Muscle layer of duodenum (tissue), 2 donors: ENCODE results near the gene MAN2A2.
"Not testable (repeated sequence)": the region's sequence is repeated elsewhere in the genome, so short reads cannot be mapped to it uniquely, and the experiment has no call there.

Source experiments
- H3K27ac ChIP-seq: one replicate; pipeline ENCODE4 v1.7.0; 2013; ENCODE audit warnings: mild to moderate bottlenecking, low read length
- H3K27me3 ChIP-seq: one replicate; pipeline ENCODE4 v1.7.0; 2013; ENCODE audit warnings: low read depth, mild to moderate bottlenecking, control low read depth, low read length
- H3K36me3 ChIP-seq, 2 donors: one replicate each; pipeline ENCODE4 v1.7.0; 2013; ENCODE audit warnings: low read length in 2 of 2, control low read depth in 1 of 2, mild to moderate bottlenecking in 1 of 2; ENCODE audit not compliant: insufficient read depth in 2 of 2, control insufficient read depth in 1 of 2
- H3K4me1 ChIP-seq, 2 donors: one replicate each; pipeline ENCODE4 v1.7.0; 2013; ENCODE audit warnings: low read length in 2 of 2, mild to moderate bottlenecking in 2 of 2, control low read depth in 1 of 2, moderate library complexity in 1 of 2; ENCODE audit not compliant: insufficient read depth in 2 of 2, control insufficient read depth in 1 of 2
- H3K4me3 ChIP-seq, 2 donors: one replicate each; pipeline ENCODE4 v1.7.0; 2013; ENCODE audit warnings: low read length in 2 of 2, low read depth in 1 of 2, mild to moderate bottlenecking in 1 of 2
- H3K9me3 ChIP-seq, 2 donors: one replicate each; pipeline ENCODE4 v1.7.0; 2013; ENCODE audit warnings: low read length in 2 of 2, control low read depth in 1 of 2, mild to moderate bottlenecking in 1 of 2; ENCODE audit not compliant: control insufficient read depth in 1 of 2
- donor health status: healthy.

MAN2A2 gene

DNA sequence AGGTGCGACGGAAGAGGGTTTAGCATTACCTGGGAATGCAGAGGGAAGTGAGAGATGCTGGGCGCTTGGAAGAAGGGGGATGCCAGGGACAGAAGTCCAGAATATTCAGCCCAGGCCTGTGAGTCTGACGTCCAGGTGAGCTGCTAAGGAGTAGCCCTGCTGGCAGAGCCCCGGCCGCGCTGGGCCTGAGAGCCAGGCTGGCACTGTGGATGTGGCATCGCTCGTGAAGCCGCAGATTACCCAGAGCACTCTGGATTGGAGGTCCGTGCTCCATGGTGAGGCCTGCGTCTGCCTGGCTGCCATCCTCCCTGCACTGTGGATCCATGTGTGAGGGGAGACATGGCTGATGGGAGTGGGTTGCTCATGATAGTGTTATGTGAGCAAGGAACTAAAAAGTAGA is 14.5 kb downstream of the MAN2A2 start:
- no peak overlapping the region for H3K27ac ChIP-seq
- H3K27me3 ChIP-seq, result no peaks in the 10 kb centered on the region
- H3K4me1 ChIP-seq, result no peaks in the 10 kb centered on the region
- H3K4me3 ChIP-seq, result no peak overlapping the region
- no peaks in the 10 kb centered on the region for H3K9me3 ChIP-seq
- H3K36me3 ChIP-seq, result peaks cover 72 to 88% of the 10 kb centered on the region in 2 donors

- Histone ChIP-seq H3K4me3 (no peak overlapping the region), H3K27ac (no peak overlapping the region), H3K36me3 (peaks cover 66 to 82% of the 10 kb centered on the region in 2 donors), H3K4me1 (no peaks in the 10 kb centered on the region), H3K27me3 (no peaks in the 10 kb centered on the region), H3K9me3 (no peaks in the 10 kb centered on the region)
Observed at GRCh38 chr15:90918034-90918788, 15.1 kb downstream of the MAN2A2 start.

DNA sequence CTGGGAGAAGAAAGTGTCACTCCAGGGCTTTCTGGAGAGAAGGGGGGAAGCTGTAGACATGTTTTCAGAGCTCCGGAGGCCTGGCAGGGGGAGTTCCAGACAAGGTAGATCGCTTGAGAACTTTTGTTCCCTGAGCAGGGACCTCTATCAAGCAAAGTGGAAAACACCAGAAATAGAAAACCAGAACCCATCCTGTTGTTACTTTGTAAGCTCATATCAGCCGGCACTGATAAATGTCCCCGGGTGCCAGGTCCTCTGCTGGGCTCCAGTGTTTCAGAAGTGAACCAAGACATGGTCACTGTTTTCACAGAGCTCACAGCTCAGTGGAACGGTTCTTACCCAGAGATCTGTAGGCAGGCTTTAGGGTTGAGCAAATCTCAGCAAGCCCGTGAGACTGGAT is 15.7 kb downstream of the MAN2A2 start:
- H3K27ac ChIP-seq, result no peak overlapping the region
- no peaks in the 10 kb centered on the region for H3K9me3 ChIP-seq
- no peaks in the 10 kb centered on the region for H3K4me1 ChIP-seq
- peaks cover 60 to 76% of the 10 kb centered on the region in 2 donors for H3K36me3 ChIP-seq
- H3K27me3 ChIP-seq, result no peaks in the 10 kb centered on the region
- no peak overlapping the region for H3K4me3 ChIP-seq

DNA sequence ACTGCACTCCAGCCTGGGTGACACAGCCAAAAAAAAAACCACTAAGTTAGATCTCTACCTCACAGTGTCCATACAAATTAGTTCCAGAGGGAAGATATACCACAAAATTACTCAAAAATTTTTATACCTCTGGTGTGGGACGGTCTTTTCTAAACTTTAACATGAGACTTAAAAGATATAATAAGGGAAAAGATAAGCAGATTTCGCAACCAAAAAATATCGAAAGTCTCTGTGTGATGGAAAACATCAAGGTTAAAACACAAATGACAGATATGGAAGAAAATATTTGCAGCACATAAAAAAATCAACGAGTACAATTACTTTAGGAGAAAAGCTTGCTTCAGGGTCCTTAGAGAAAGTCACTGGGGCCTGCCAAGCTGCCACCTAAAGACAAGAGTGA is 18.8 kb downstream of the MAN2A2 start:
- H3K4me1 ChIP-seq, result no peaks in the 10 kb centered on the region
- H3K27ac ChIP-seq, result no peak overlapping the region
- H3K27me3 ChIP-seq, result no peaks in the 10 kb centered on the region
- H3K36me3 ChIP-seq, result peaks cover 42 to 46% of the 10 kb centered on the region in 2 donors
- no peaks in the 10 kb centered on the region for H3K9me3 ChIP-seq
- no peak overlapping the region for H3K4me3 ChIP-seq

DNA sequence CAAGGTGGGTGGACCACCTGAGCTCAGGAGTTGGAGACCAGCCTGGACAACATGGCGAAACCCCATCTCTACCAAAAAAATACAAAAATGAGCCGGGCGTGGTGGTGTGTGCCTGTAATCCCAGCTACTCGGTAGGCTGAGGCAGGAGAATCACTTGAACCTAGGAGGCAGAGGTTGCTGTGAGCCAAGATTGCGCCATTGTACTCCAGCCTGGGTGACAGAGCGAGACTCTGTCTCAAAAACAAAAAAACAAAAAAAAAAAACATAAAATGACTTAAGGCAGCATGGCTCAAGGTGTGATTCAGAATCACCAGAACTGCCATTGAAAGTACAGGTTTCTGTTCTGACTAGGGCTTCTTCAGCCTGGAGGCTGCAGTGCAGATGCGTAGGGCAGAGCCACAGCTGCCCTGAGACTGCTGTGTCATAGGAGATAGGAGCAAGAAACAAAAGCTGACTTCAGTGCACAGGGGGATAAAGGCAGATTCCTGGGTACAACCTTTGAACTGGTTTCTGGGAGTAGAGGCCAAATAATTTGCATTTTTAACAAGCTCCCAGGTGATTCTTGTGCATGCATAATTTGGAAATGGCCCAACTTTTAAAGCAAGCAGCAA is 19.7 kb downstream of the MAN2A2 start:
- peaks cover 33 to 38% of the 10 kb centered on the region in 2 donors for H3K36me3 ChIP-seq
- H3K27ac ChIP-seq, H3K27me3 ChIP-seq, H3K4me3 ChIP-seq, H3K4me1 ChIP-seq, H3K9me3 ChIP-seq: not testable (repeated sequence)

DNA sequence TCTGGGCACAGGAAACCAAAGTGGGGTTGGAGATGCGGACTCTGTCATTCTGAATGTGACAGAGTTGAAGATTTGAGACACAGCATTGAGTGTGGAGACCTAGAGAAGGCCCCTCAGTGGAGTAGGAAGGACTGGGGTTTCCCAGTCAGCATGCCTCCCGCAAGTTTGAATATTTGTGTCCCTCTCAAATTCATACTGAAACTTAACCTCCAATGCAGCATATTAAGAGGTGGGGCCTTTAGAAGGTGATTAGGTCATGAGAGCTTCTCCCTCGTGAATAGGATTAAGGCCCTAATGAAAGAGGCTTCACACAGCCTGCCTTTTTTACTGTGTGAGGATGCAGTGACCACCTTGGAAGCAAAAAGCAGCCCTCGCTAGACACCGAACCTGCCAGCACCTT is 21.3 kb downstream of the MAN2A2 start:
- no peaks in the 10 kb centered on the region for H3K9me3 ChIP-seq
- H3K4me3 ChIP-seq, result no peak overlapping the region
- H3K27me3 ChIP-seq, result no peaks in the 10 kb centered on the region
- peaks cover 19 to 23% of the 10 kb centered on the region in 2 donors for H3K36me3 ChIP-seq
- peaks cover 0 to 5% of the 10 kb centered on the region in 2 donors for H3K4me1 ChIP-seq
- no peak overlapping the region for H3K27ac ChIP-seq

- not testable (repeated sequence) for H3K36me3 ChIP-seq, H3K27ac ChIP-seq, H3K9me3 ChIP-seq, H3K27me3 ChIP-seq, H3K4me3 ChIP-seq
- peaks cover 4 to 12% of the 10 kb centered on the region in 2 donors for H3K4me1 ChIP-seq
Observed at GRCh38 chr15:90926766-90927165, 23.7 kb downstream of the MAN2A2 start.

- not testable (repeated sequence) for H3K27ac ChIP-seq, H3K4me3 ChIP-seq, H3K27me3 ChIP-seq, H3K36me3 ChIP-seq, H3K9me3 ChIP-seq
- peaks cover 4 to 15% of the 10 kb centered on the region in 2 donors for H3K4me1 ChIP-seq
Observed at GRCh38 chr15:90928106-90928505, 25.0 kb downstream of the MAN2A2 start.

DNA sequence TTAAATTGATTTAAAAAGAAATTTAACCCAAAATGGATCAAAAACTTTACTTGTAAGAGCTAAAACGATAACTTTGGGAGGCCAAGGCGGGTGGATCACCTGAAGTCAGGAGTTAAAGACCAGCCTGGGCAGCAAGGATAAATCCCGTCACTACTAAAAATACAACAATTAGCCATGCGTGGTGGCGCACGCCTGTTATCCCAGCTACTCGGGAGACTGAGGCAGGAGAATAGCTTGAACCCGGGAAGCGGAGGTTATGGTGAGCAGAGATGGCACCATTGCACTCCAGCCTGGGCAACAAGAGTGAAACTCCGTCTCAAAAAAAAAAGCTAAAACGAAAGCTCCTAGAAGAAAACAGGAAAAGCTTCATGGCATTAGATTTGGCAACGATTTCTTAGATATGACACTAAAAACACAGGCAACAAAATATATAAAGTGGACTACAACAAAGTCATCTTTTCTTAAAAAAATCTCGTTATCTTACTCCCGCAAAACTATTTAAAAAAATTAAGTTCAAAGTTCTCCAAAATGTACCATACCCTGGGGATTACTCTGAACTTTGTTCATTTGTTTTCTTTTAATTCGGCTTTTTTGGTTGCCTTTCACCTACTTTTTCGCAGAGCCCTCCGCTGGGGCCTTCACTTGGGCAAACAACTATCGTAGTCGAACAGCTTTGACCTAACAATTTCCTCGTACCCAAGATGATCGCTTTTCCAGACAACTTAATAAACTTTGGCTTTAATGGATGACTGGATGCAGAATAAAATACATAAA is 26.3 kb downstream of the MAN2A2 start:
- Histone ChIP-seq H3K4me1 (peaks cover 5 to 20% of the 10 kb centered on the region in 2 donors), H3K27me3 (no peaks in the 10 kb centered on the region), H3K9me3 (no peaks in the 10 kb centered on the region), H3K27ac (peak overlapping the region; percentile 96), H3K4me3 (peak overlapping the region; percentile 68 to 79), H3K36me3 (no peaks in the 10 kb centered on the region)

DNA sequence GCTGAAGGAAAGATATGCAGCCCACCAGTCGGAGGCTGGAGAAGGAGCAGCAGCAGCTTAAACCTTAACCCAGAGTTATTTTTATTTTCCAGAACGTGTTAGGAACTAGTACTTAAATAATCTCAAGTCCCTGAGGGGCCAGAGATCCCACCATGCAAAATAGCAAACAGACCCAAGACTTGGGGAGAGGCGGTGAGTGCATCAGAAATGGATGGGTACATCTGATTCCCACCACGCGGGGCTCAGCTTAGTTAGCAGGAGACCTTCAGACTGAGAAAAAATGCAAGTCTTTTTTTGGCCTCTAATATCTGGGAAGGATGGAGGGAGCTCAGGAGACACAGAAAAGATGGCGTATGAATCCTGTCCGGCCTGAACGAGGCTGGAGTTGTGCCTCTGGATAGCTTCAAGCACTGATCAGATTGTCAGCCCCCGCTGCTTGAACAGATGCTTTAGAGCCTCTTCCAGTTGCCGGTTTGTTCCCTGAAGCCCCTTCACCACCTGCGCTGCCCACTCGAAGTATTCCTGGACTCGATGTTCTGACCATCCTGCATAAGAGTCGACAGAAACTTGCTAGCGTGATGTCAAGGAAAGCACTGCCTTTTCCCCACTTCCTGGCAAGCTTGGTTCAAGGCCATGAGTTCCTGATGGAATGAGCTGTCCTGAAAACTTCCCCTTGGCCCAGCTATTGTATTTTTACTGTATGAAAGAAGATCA is 27.9 kb downstream of the MAN2A2 start:
- H3K36me3 ChIP-seq, result no peaks in the 10 kb centered on the region
- peaks cover 12 to 31% of the 10 kb centered on the region in 2 donors for H3K4me1 ChIP-seq
- H3K9me3 ChIP-seq, result no peaks in the 10 kb centered on the region
- no peaks in the 10 kb centered on the region for H3K27me3 ChIP-seq
- H3K4me3 ChIP-seq, result peak overlapping the region; percentile 68 to 79
- peak overlapping the region; percentile 96 for H3K27ac ChIP-seq

DNA sequence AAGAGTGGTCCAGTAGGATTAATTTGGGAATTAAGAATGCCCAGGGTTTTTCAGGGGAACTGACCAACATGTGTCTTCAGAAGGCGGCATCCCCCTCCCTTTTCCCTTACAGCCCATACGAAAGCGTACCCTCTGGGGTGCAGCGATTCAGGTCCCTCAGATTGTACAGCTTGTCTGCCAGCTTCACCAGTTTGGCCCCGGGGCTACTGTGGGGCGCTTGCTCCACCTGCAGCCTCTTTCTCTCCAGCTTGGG is 28.4 kb downstream of the MAN2A2 start:
- peak overlapping the region; percentile 68 to 82 for H3K4me3 ChIP-seq
- H3K9me3 ChIP-seq, result no peaks in the 10 kb centered on the region
- peaks cover 17 to 36% of the 10 kb centered on the region in 2 donors for H3K4me1 ChIP-seq
- peak overlapping the region; percentile 96 for H3K27ac ChIP-seq
- H3K36me3 ChIP-seq, result no peaks in the 10 kb centered on the region
- H3K27me3 ChIP-seq, result no peaks in the 10 kb centered on the region
